A172 (cell line): ENCODE measurements around the gene VIL1. TPM values are rescaled to one million over a fixed set of nuclear protein-coding genes. Genes with fewer than 3 reads are reported as not detected.

Experiments used
- DNase-seq: peaks from one replicate; pipeline ENCODE4 v3.0.0-alpha.2; 2015; ENCODE audit warnings: low spot score
- total RNA-seq: library from RNA; depleted of rRNA; stranded (reverse); fragments of >200 nt; shearing (Covaris generic); gene quantifications from 2 replicates; pipeline ENCODE4 v1.2.3, GENCODE V29; 2014

VIL1 gene
- total RNA-seq, 1 experiment from 2014 or later, result not detected

- DNase-seq, result no peak
Measured at GRCh38 chr2:218394298-218395089, 24.4 kb upstream of the VIL1 start.

- DNase-seq, result no peak
Measured at GRCh38 chr2:218395090-218395444, 23.9 kb upstream of the VIL1 start.

GRCh38 chr2:218395456-218395825 lies 23.5 kb upstream of the VIL1 start:
- DNase-seq, result no peak

- DNase-seq, result peak; percentile 95
Measured at GRCh38 chr2:218395826-218396687, 22.9 kb upstream of the VIL1 start.

- peak; percentile 73 for DNase-seq
Measured at GRCh38 chr2:218396688-218397462, 22.0 kb upstream of the VIL1 start.

- no peak for DNase-seq
Measured at GRCh38 chr2:218397463-218397819, 21.5 kb upstream of the VIL1 start.

GRCh38 chr2:218397820-218398436 lies 21.0 kb upstream of the VIL1 start:
- DNase-seq, result peak; percentile 62

GRCh38 chr2:218398437-218399390 lies 20.2 kb upstream of the VIL1 start:
- no peak for DNase-seq

- peak; percentile 91 for DNase-seq
Measured at GRCh38 chr2:218399391-218400166, 19.3 kb upstream of the VIL1 start, which contains the start of gene CTDSP1. Gene CTDSP1 (plus strand): TSS chr2:218399868. CDS start chr2:218400091, 223 bp downstream.

- no peak for DNase-seq
Measured at GRCh38 chr2:218400167-218400929, 18.6 kb upstream of the VIL1 start.

- DNase-seq, result no peak
Measured at GRCh38 chr2:218400930-218401881, 17.7 kb upstream of the VIL1 start.

- DNase-seq, result no peak
Measured at GRCh38 chr2:218401890-218402289, 17.0 kb upstream of the VIL1 start.

- no peak for DNase-seq
Measured at GRCh38 chr2:218402491-218402901, 16.4 kb upstream of the VIL1 start.

- no peak for DNase-seq
Measured at GRCh38 chr2:218402911-218403411, 16.0 kb upstream of the VIL1 start.

- no peak for DNase-seq
Measured at GRCh38 chr2:218403810-218404209, 15.1 kb upstream of the VIL1 start.

GRCh38 chr2:218404351-218405085 lies 14.4 kb upstream of the VIL1 start:
- no peak for DNase-seq
